ENCODE measurements around the gene TOP2B.

The TOP2B gene

GRCh38 chr3:25635038-25635437 is 29.7 kb downstream of the TOP2B start:
- Histone ChIP-seq H3K79me2 (ENCODE audit: low read length) (no peaks in the 10 kb centered on the region), H3K4me3 (ENCODE audit: low read length) (no peak overlapping the region), H3K4me1 (ENCODE audit: low read length) (no peaks in the 10 kb centered on the region), H3K4me2 (ENCODE audit: low read length) (no peak overlapping the region), H3K27ac (ENCODE audit: low read length) (no peak overlapping the region), H4K20me1 (ENCODE audit: insufficient read depth, low read length) (no peaks in the 10 kb centered on the region), H2AFZ (ENCODE audit: low read depth, low read length) (no peak overlapping the region), H3K9ac (ENCODE audit: low read length) (no peak overlapping the region), H3K27me3 (ENCODE audit: low read depth, low read length) (no peaks in the 10 kb centered on the region), H3K36me3 (replicated peaks; ENCODE audit: low read depth, low read length) (peaks cover 31% of the 10 kb centered on the region), H3K9me3 (ENCODE audit: insufficient read depth, low read length) (no peaks in the 10 kb centered on the region)
- TF ChIP-seq CTCF (IDR thresholded peaks at IDR 0.05; ENCODE audit: low read depth, low read length) (no peak), EZH2phosphoT487 (IDR thresholded peaks at IDR 0.05; ENCODE audit: low read depth) (no peak)

GRCh38 chr3:25633919-25634318 is 30.8 kb downstream of the TOP2B start:
- no peaks in the 10 kb centered on the region for H3K27me3 ChIP-seq (ENCODE audit: low read depth, low read length)
- peaks cover 35% of the 10 kb centered on the region for H3K36me3 ChIP-seq (replicated peaks; ENCODE audit: low read depth, low read length)
- H3K4me1 ChIP-seq (ENCODE audit: low read length) = no peaks in the 10 kb centered on the region
- TF ChIP-seq EZH2phosphoT487 (IDR thresholded peaks at IDR 0.05; ENCODE audit: low read depth) = no peak
- TF ChIP-seq CTCF (IDR thresholded peaks at IDR 0.05; ENCODE audit: low read depth, low read length) = no peak
- no peaks in the 10 kb centered on the region for H4K20me1 ChIP-seq (ENCODE audit: insufficient read depth, low read length)
- no peak overlapping the region for H2AFZ ChIP-seq (ENCODE audit: low read depth, low read length)
- H3K4me3 ChIP-seq (ENCODE audit: low read length) = no peak overlapping the region
- no peak overlapping the region for H3K4me2 ChIP-seq (ENCODE audit: low read length)
- H3K79me2 ChIP-seq (ENCODE audit: low read length) = no peaks in the 10 kb centered on the region
- no peaks in the 10 kb centered on the region for H3K9me3 ChIP-seq (ENCODE audit: insufficient read depth, low read length)
- H3K9ac ChIP-seq (ENCODE audit: low read length) = no peak overlapping the region
- H3K27ac ChIP-seq (ENCODE audit: low read length) = no peak overlapping the region

DNA sequence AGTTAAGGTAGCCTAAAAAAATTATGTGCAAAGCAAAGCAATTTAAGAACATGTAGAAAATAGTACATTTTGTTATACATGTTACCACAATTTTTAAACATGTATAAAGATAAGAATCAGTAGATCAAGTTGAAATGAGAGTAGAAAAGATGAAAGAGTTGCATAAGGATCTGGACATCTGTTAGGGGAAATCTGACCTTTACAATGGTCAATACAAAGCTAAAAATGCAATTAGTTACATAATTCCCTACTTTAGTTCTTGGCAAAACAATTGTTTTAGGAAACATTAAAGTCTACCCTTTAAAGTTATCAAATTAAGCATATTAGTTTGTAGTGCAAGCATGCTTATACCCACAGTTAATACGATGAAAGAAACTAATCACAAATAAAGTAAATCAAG is 32.7 kb downstream of the TOP2B start:
- Histone ChIP-seq H3K4me2 (ENCODE audit: low read length) (no peak overlapping the region), H3K4me1 (ENCODE audit: low read length) (no peaks in the 10 kb centered on the region), H3K4me3 (ENCODE audit: low read length) (no peak overlapping the region), H2AFZ (ENCODE audit: low read depth, low read length) (no peak overlapping the region), H3K36me3 (replicated peaks; ENCODE audit: low read depth, low read length) (peaks cover 37% of the 10 kb centered on the region), H3K9me3 (ENCODE audit: insufficient read depth, low read length) (no peaks in the 10 kb centered on the region), H3K9ac (ENCODE audit: low read length) (no peak overlapping the region), H4K20me1 (ENCODE audit: insufficient read depth, low read length) (no peaks in the 10 kb centered on the region), H3K27ac (ENCODE audit: low read length) (no peak overlapping the region), H3K79me2 (ENCODE audit: low read length) (no peaks in the 10 kb centered on the region), H3K27me3 (ENCODE audit: low read depth, low read length) (no peaks in the 10 kb centered on the region)
- no peak for TF ChIP-seq CTCF (IDR thresholded peaks at IDR 0.05; ENCODE audit: low read depth, low read length)
- TF ChIP-seq EZH2phosphoT487 (IDR thresholded peaks at IDR 0.05; ENCODE audit: low read depth) = no peak

DNA sequence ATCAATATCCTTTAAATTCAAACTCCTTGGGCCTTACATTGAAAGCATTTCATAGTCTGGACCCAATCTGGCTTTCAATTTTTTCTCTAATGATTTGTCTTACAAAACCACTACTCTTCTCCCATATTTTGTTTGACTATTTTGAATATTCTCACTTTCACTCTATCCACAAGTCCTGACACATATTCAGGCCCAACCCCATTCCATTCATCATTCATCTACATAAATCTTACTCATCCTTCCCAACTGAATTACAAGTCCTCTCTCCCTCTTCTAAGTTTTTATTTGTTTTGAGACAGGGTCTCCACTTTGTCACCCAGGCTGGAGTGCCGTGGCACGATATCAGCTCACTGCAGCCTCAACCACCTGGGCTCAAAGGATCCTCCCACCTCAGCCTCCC is 43.6 kb downstream of the TOP2B start:
- Histone ChIP-seq H4K20me1 (ENCODE audit: insufficient read depth, low read length) (no peaks in the 10 kb centered on the region), H3K27ac (ENCODE audit: low read length) (no peak overlapping the region), H3K9ac (ENCODE audit: low read length) (no peak overlapping the region), H3K4me3 (ENCODE audit: low read length) (no peak overlapping the region), H3K9me3 (ENCODE audit: insufficient read depth, low read length) (no peaks in the 10 kb centered on the region), H3K27me3 (ENCODE audit: low read depth, low read length) (no peaks in the 10 kb centered on the region), H3K36me3 (replicated peaks; ENCODE audit: low read depth, low read length) (peaks cover 40% of the 10 kb centered on the region), H3K79me2 (ENCODE audit: low read length) (no peaks in the 10 kb centered on the region), H3K4me1 (ENCODE audit: low read length) (no peaks in the 10 kb centered on the region), H3K4me2 (ENCODE audit: low read length) (no peak overlapping the region), H2AFZ (ENCODE audit: low read depth, low read length) (no peak overlapping the region)
- TF ChIP-seq EZH2phosphoT487 (IDR thresholded peaks at IDR 0.05; ENCODE audit: low read depth) (no peak), CTCF (IDR thresholded peaks at IDR 0.05; ENCODE audit: low read depth, low read length) (no peak)
